Spleen (tissue), 3 donors: ENCODE data around the gene GNS.

ENCODE experiments used
- POLR2A ChIP-seq, 3 donors: fragments of 450-650 bp; IDR thresholded peaks; one replicate each; pipeline ENCODE4 v1.5.1; 2017; ENCODE audit warnings: antibody characterized with exemption in 3 of 3, mild to moderate bottlenecking in 1 of 3
- POLR2AphosphoS5 ChIP-seq, 3 donors: sonication (generic); formaldehyde crosslinking; IDR thresholded peaks; one replicate each; pipeline ENCODE4 v1.5.1; 2017; ENCODE audit warnings: antibody characterized with exemption in 3 of 3

DNA sequence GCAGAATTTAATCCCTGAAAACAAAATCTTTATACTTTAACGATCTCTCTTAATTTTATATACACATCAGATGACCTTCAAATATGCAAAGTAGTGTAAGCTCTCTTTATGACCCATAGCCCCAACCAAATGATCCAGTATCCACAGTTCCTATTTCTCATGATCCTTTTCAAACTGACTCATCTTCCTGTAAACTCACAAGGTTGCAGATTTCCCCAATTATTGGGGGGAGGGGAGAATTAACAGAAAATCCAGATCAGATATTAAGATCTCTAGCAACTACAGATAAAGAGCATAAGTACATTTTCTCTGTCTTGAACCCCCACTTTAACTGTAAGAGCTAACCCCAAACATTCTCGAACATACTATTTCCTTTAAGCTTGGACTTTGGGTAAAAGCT is 12.5 kb downstream of the GNS start:
- TF ChIP-seq POLR2AphosphoS5 (IDR thresholded peaks at IDR 0.05) (no peak), POLR2A (IDR thresholded peaks at IDR 0.05) (no peak)
